H9 (cell line): ENCODE results near the gene VPS39. TPM values are rescaled to one million over a fixed set of nuclear protein-coding genes. Genes with fewer than 3 reads are reported as not detected.

Experiments used
- DNase-seq: peaks from one replicate; pipeline ENCODE4 v3.0.0-alpha.2; 2017
- H2AFZ ChIP-seq: one replicate; pipeline ENCODE4 v1.6.1; 2013; ENCODE audit warnings: mild to moderate bottlenecking, low read length, control low read depth, moderate library complexity
- H2AK5ac ChIP-seq: 2 replicates; pipeline ENCODE4 v1.6.1; 2013; ENCODE audit warnings: low read length, control low read depth, mixed read lengths; ENCODE audit not compliant: insufficient read length
- H2BK120ac ChIP-seq: one replicate; pipeline ENCODE4 v1.6.1; 2013; ENCODE audit warnings: low read depth, mild to moderate bottlenecking, low read length, control low read depth, inconsistent platforms; ENCODE audit not compliant: poor library complexity, severe bottlenecking
- H2BK12ac ChIP-seq: 2 replicates; pipeline ENCODE4 v1.6.1; 2013; ENCODE audit warnings: low read length, control low read depth, mixed read lengths, low read depth; ENCODE audit not compliant: insufficient read length
- H2BK15ac ChIP-seq: 2 replicates; pipeline ENCODE4 v1.6.1; 2013; ENCODE audit warnings: low read depth, low read length, control low read depth
- H2BK20ac ChIP-seq: one replicate; pipeline ENCODE4 v1.6.1; 2013; ENCODE audit warnings: low read depth, mild to moderate bottlenecking, low read length, control low read depth, inconsistent platforms; ENCODE audit not compliant: poor library complexity, severe bottlenecking
- H2BK5ac ChIP-seq: 2 replicates; pipeline ENCODE4 v1.6.1; 2013; ENCODE audit warnings: low read length, control low read depth, mixed read lengths; ENCODE audit not compliant: insufficient read length
- H3K14ac ChIP-seq: 2 replicates; pipeline ENCODE4 v1.6.1; 2013; ENCODE audit warnings: low read length, control low read depth; ENCODE audit not compliant: insufficient read depth
- H3K18ac ChIP-seq: 2 replicates; pipeline ENCODE4 v1.6.1; 2013; ENCODE audit warnings: low read depth, mild to moderate bottlenecking, mixed read lengths, low read length, control low read depth; ENCODE audit not compliant: insufficient read length
- H3K23ac ChIP-seq: 2 replicates; pipeline ENCODE4 v1.6.1; 2013; ENCODE audit warnings: low read length, control low read depth, mixed read lengths, low read depth; ENCODE audit not compliant: insufficient read length
- H3K23me2 ChIP-seq: 2 replicates; pipeline ENCODE4 v1.6.1; 2013; ENCODE audit warnings: low read depth, mild to moderate bottlenecking, mixed read lengths, low read length, control low read depth; ENCODE audit not compliant: insufficient read length, poor library complexity, severe bottlenecking
- H3K27ac ChIP-seq: 2 replicates; pipeline ENCODE4 v1.5.1; 2013; ENCODE audit warnings: low read length, control low read depth, mixed read lengths, low read depth; ENCODE audit not compliant: insufficient read length
- H3K27me3 ChIP-seq: 2 replicates; pipeline ENCODE4 v1.6.1; 2013; ENCODE audit warnings: low read length, control low read depth, inconsistent platforms; ENCODE audit not compliant: insufficient read depth
- H3K4ac ChIP-seq: 2 replicates; pipeline ENCODE4 v1.6.1; 2013; ENCODE audit warnings: low read depth, mild to moderate bottlenecking, control low read depth, inconsistent platforms, low read length, moderate library complexity
- H3K4me1 ChIP-seq: 2 replicates; pipeline ENCODE4 v1.6.1; 2013; ENCODE audit warnings: low read length, control low read depth, inconsistent platforms; ENCODE audit not compliant: insufficient read depth
- H3K4me2 ChIP-seq: 2 replicates; pipeline ENCODE4 v1.6.1; 2013; ENCODE audit warnings: low read length, control low read depth, mixed read lengths; ENCODE audit not compliant: insufficient read length, insufficient read depth
- H3K56ac ChIP-seq: 2 replicates; pipeline ENCODE4 v1.6.1; 2013; ENCODE audit warnings: low read depth, mild to moderate bottlenecking, mixed read lengths, low read length, control low read depth; ENCODE audit not compliant: insufficient read length
- H3K79me1 ChIP-seq: 2 replicates; pipeline ENCODE4 v1.6.1; 2013; ENCODE audit warnings: low read depth, mild to moderate bottlenecking, moderate library complexity, low read length, control low read depth, inconsistent platforms; ENCODE audit not compliant: insufficient read depth, poor library complexity, severe bottlenecking
- H3K79me2 ChIP-seq: 2 replicates; pipeline ENCODE4 v1.6.1; 2013; ENCODE audit warnings: low read length, control low read depth, inconsistent platforms; ENCODE audit not compliant: insufficient read depth
- H3K9ac ChIP-seq: 2 replicates; pipeline ENCODE4 v1.6.1; 2013; ENCODE audit warnings: low read length, control low read depth, mixed read lengths; ENCODE audit not compliant: insufficient read length; ENCODE audit errors: extremely low read depth
- H3K9me3 ChIP-seq: one replicate; pipeline ENCODE4 v1.6.1; 2013; ENCODE audit warnings: low read depth, low read length, inconsistent platforms; ENCODE audit not compliant: control insufficient read depth
- H3T11ph ChIP-seq: one replicate; pipeline ENCODE4 v1.6.1; 2013; ENCODE audit warnings: mild to moderate bottlenecking, low read length, control low read depth, inconsistent platforms
- H4K20me1 ChIP-seq: one replicate; pipeline ENCODE4 v1.6.1; 2013; ENCODE audit not compliant: control insufficient read depth, insufficient read length, insufficient read depth
- H4K5ac ChIP-seq: 2 replicates; pipeline ENCODE4 v1.6.1; 2013; ENCODE audit warnings: low read depth, mild to moderate bottlenecking, mixed read lengths, low read length, control low read depth; ENCODE audit not compliant: insufficient read length
- H4K8ac ChIP-seq: replicated peaks from 2 replicates; pipeline ENCODE4 v1.6.1; 2013; ENCODE audit warnings: low read length, control low read depth, mixed read lengths, low read depth; ENCODE audit not compliant: insufficient read length
- H4K91ac ChIP-seq: 2 replicates; pipeline ENCODE4 v1.6.1; 2013; ENCODE audit warnings: low read depth, mild to moderate bottlenecking, moderate library complexity, mixed read lengths, low read length, control low read depth; ENCODE audit not compliant: insufficient read length
- H3K27ac Mint-ChIP-seq, 3 experiments: 2 replicates in 2 of 3; 3 replicates in 1 of 3; pipeline ENCODE4 v1.8.0; 2020 to 2021; ENCODE audit warnings: mixed read lengths in 3 of 3, mild to moderate bottlenecking in 1 of 3, moderate library complexity in 1 of 3
- H3K27me3 Mint-ChIP-seq: 2 replicates; pipeline ENCODE4 v1.8.0; 2021; ENCODE audit warnings: low read depth, mild to moderate bottlenecking, moderate library complexity, mixed read lengths
- H3K36me3 Mint-ChIP-seq, 3 experiments: 2 replicates in 2 of 3; 3 replicates in 1 of 3; pipeline ENCODE4 v1.8.0; 2020 to 2021; ENCODE audit warnings: low read depth in 3 of 3, mixed read lengths in 3 of 3; ENCODE audit not compliant: insufficient read depth in 1 of 3
- H3K4me1 Mint-ChIP-seq, 2 experiments: 2 replicates each; pipeline ENCODE4 v1.8.0; 2020; ENCODE audit warnings: mixed read lengths in 2 of 2
- H3K4me3 Mint-ChIP-seq, 2 experiments: 2 replicates in 1 of 2; 3 replicates in 1 of 2; pipeline ENCODE4 v1.8.0; 2020 to 2021; ENCODE audit warnings: mild to moderate bottlenecking in 2 of 2, mixed read lengths in 2 of 2, moderate library complexity in 1 of 2
- H3K9me3 Mint-ChIP-seq, 2 experiments: 2 replicates in 1 of 2; 3 replicates in 1 of 2; pipeline ENCODE4 v1.8.0; 2020; ENCODE audit warnings: mild to moderate bottlenecking in 2 of 2, mixed read lengths in 2 of 2, moderate library complexity in 1 of 2
- CTCF ChIP-seq: fragments of 200-600 bp; sonication (generic); conservative IDR thresholded peaks from 3 replicates; pipeline ENCODE4 v1.8.0; 2021; ENCODE audit warnings: antibody characterized with exemption, mild to moderate bottlenecking
- WGBS: extraction: QIAGEN DNeasy Blood & Tissue Kit; methylation state at CpG from one replicate; pipeline ENCODE4 v1.1.7; 2013; ENCODE audit warnings: missing lambda C conversion rate, low lambda C conversion rate, mixed read lengths; ENCODE audit not compliant: insufficient read length; ENCODE audit errors: extremely low coverage; 5-methylcytosine and 5-hydroxymethylcytosine counted together
- total RNA-seq: library from RNA; stranded (reverse); gene quantifications from 2 replicates; pipeline ENCODE4 v1.2.1, GENCODE V29; 2021

VPS39 gene
- total RNA-seq, 1 experiment from 2014 or later = 48.6 TPM

GRCh38 chr15:42232606-42233005 lies 24.5 kb upstream of the VPS39 start:
- Histone ChIP-seq H2BK120ac (no peak overlapping the region), H4K91ac (no peak overlapping the region), H4K8ac (no peak overlapping the region), H2BK20ac (no peak overlapping the region), H3K4me2 (no peak overlapping the region), H3K27ac (no peak overlapping the region), H2AK5ac (no peak overlapping the region), H3K9ac (no peak overlapping the region), H3K4ac (no peak overlapping the region), H3K27me3 (no peaks in the 10 kb centered on the region), H2BK5ac (no peak overlapping the region), H3K79me1 (no peaks in the 10 kb centered on the region), H3K9me3 (no peaks in the 10 kb centered on the region), H2BK12ac (no peak overlapping the region), H3K4me1 (no peaks in the 10 kb centered on the region), H2BK15ac (no peak overlapping the region), H2AFZ (no peak overlapping the region), H4K5ac (no peak overlapping the region), H3K23ac (no peak overlapping the region), H4K20me1 (no peaks in the 10 kb centered on the region), H3K56ac (no peak overlapping the region), H3K18ac (no peak overlapping the region), H3K14ac (no peak overlapping the region), H3T11ph (no peak overlapping the region), H3K23me2 (no peaks in the 10 kb centered on the region), H3K79me2 (no peaks in the 10 kb centered on the region)
- Mint-ChIP-seq H3K4me3 (no peak overlapping the region), H3K27ac (no peak overlapping the region; a peak in 1 of 7 replicates), H3K9me3 (no peaks in the 10 kb centered on the region), H3K36me3 (peaks cover 6 to 70% (median 36%) of the 10 kb centered on the region in 3 experiments; a peak in 5 of 7 replicates), H3K4me1 (no peaks in the 10 kb centered on the region), H3K27me3 (no peaks in the 10 kb centered on the region)
- WGBS = no CpG with 5 or more reads among the region's 5 CpGs
- DNase-seq = no peak
- TF ChIP-seq CTCF = no peak
